Naive thymus-derived CD8-positive, alpha-beta T cell (primary cell): ENCODE data around the gene MRGPRX4. TPM values are rescaled to one million over a fixed set of nuclear protein-coding genes. Genes with fewer than 3 reads are reported as not detected.
"Not testable (repeated sequence)": the region's sequence is repeated elsewhere in the genome, so short reads cannot be mapped to it uniquely, and the experiment has no call there.

Experiments
- ATAC-seq, 2 donors: fragments of 150-1000 bp; cut with Tn5 transposase in 1 of 2; sonication (Bioruptor Pico), chemical (Tn5 transposase) in 1 of 2; 1 replicate in 1 of 2; 2 replicates in 1 of 2; pipeline ENCODE4 v1.10.0; 2021; ENCODE audit warnings: mild to moderate bottlenecking in 2 of 2, moderate library complexity in 2 of 2
- POLR2A ChIA-PET: fragments of 350-600 bp; sonication (Branson Sonifier 250); formaldehyde crosslinking; loops from one replicate; lab custom pipeline; 2021; ENCODE audit warnings: antibody characterized with exemption; lab: Charles Lee
- DNase-seq, 10 donors: peaks; one replicate each; pipeline versions ENCODE4 v3.0.0 to v3.0.0-alpha.2; 2020 to 2022
- H3K27ac Mint-ChIP-seq, 10 donors: one replicate each; pipeline ENCODE4 v1.8.0; 2020 to 2022; ENCODE audit warnings: mild to moderate bottlenecking in 10 of 10, mixed read lengths in 10 of 10, moderate library complexity in 4 of 10, inconsistent platforms in 1 of 10
- H3K27me3 Mint-ChIP-seq, 5 donors: one replicate each; pipeline ENCODE4 v1.8.0; 2021 to 2022; ENCODE audit warnings: mixed read lengths in 5 of 5
- H3K36me3 Mint-ChIP-seq, 3 donors: one replicate each; pipeline ENCODE4 v1.8.0; 2020 to 2022; ENCODE audit warnings: mixed read lengths in 3 of 3, mild to moderate bottlenecking in 2 of 3, inconsistent platforms in 1 of 3
- H3K4me1 Mint-ChIP-seq, 4 donors: one replicate each; pipeline ENCODE4 v1.8.0; 2021 to 2022; ENCODE audit warnings: mixed read lengths in 4 of 4
- H3K4me3 Mint-ChIP-seq, 10 donors: one replicate each; pipeline ENCODE4 v1.8.0; 2020 to 2022; ENCODE audit warnings: mild to moderate bottlenecking in 10 of 10, mixed read lengths in 10 of 10, moderate library complexity in 6 of 10, inconsistent platforms in 1 of 10
- H3K9me3 Mint-ChIP-seq, 9 donors: one replicate each; pipeline ENCODE4 v1.8.0; 2020 to 2022; ENCODE audit warnings: mixed read lengths in 9 of 9, mild to moderate bottlenecking in 3 of 9, inconsistent platforms in 1 of 9, moderate library complexity in 1 of 9
- polyA plus RNA-seq, 3 donors: library from polyadenylated mRNA; unstranded; fragments of 300-500 nt; fragmentation: Illumina TruSeq; gene quantifications; one replicate each; pipeline ENCODE4 v1.2.3, GENCODE V29; 2021
- total RNA-seq, 8 experiments: library from RNA in 2 of 8; stranded (reverse) in 2 of 8; gene quantifications; one replicate each; pipeline ENCODE4 v1.2.3 and lab custom pipeline; 2021 to 2026

The MRGPRX4 gene
- total RNA-seq, result not detected
- polyA plus RNA-seq, result not detected
- total RNA-seq (lab: John Stamatoyannopoulos, UW), result 0 reads per million in 6 experiments

DNA sequence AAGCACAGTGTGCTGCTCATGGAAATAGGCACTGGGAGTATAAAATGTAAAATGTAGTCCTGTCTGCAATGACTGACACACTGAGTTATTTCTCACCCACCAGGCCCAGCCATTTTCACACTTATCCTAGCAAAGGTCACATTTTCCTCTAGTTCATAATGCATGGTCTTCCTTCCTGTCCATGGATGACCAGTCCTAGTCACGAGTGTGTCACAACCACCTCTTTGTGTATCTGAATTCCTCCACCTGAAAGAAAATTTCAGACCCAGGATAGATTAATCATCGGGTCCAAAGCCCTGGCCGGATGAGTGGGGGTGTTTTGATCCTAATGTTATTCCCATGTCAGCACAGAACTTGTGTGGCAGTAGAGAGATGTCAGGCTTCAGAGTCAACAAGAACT lies at the start of gene MRGPRX4:
Gene MRGPRX4 (plus strand): TSS at position 172 of the 400 bp plus-strand sequence. CDS start 420 bp downstream, outside the sequence.
- POLR2A ChIA-PET, result no interaction called here

DNA sequence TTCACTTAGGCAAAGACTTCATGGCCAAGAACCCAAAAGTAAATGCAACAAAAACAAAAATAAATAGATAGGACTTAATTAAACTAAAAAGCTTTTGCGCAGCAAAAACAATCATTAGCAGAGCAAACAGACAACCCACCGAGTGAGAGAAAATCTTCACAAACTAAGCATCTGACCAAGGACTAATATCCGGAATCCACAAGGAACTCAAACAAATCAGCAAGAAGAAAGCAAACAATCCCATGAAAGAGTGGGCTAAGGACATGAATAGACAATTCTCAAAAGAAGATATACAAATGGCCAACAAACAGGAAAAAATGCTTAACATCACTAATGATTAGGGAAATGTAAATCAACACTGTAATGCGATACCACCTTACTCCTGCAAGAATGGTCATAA lies 41.5 kb upstream of the MRGPRX4 start:
- H3K36me3 Mint-ChIP-seq, ATAC-seq, H3K4me1 Mint-ChIP-seq, POLR2A ChIA-PET, H3K27ac Mint-ChIP-seq, DNase-seq, H3K9me3 Mint-ChIP-seq, H3K4me3 Mint-ChIP-seq: not testable (repeated sequence)
- peaks cover 29 to 80% (median 48%) of the 10 kb centered on the region in 5 donors for H3K27me3 Mint-ChIP-seq

More for the DNA sequence above, at the start of gene MRGPRX4:
- Mint-ChIP-seq H3K27me3 (peaks cover 14 to 38% (median 30%) of the 10 kb centered on the region in 5 donors), H3K27ac (no peak within 1 kb of the TSS), H3K36me3 (no peaks in the 10 kb centered on the region), H3K4me1 (no peaks in the 10 kb centered on the region), H3K9me3 (no peaks in the 10 kb centered on the region), H3K4me3 (no peak within 1 kb of the TSS)
- DNase-seq (no peak), ATAC-seq (no peak)

DNA sequence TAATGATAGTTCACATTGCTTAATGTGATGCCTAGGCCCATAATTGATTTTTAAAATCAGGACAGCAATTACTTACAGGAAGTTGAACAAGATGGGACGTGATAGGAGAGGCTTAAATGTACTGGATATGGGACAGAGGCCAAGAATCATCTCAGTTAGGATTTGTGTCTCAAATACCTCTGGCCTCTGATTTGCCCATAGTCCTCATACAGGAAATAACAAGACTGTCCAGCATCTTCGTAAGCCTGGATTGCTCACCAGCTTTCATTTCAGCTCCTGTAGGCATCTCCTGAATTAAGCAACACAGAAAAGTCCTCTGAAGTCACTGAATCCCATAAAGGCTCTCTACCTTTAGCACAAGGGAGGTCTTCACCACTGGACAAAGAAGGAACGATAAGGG lies 40.3 kb upstream of the MRGPRX4 start, which contains the start of gene MRGPRX3:
Gene MRGPRX3 (plus strand): TSS at position 231 of the 400 bp plus-strand sequence. CDS start 4,632 bp downstream, outside the sequence.
- POLR2A ChIA-PET, result no interaction called here
- Mint-ChIP-seq H3K4me1 (no peaks in the 10 kb centered on the region), H3K36me3 (peaks cover 0 to 3% (median 2%) of the 10 kb centered on the region in 3 donors), H3K9me3 (no peaks in the 10 kb centered on the region), H3K27me3 (peaks cover 26 to 81% (median 50%) of the 10 kb centered on the region in 5 donors), H3K27ac (no peak within 1 kb of the TSS), H3K4me3 (no peak within 1 kb of the TSS)
- ATAC-seq, result no peak
- DNase-seq, result no peak

DNA sequence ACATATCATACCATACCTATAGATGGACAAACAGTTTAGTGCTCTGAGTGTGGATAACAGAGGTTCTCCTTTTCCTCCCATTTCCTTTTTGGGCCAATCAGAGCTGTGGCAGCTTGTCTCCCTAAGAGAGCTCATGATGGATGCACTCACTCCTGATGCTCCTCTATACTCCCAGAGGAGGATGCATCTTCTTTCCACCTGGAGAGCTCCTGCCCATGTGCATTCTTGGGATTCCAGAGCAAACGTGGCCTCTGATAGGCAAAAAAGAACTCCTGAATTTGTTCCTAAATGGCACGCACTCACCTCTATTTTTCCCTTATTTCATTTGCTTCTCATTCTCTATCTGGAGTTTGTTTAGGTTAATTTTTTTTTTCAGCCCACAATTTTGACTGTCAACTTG lies 37.3 kb upstream of the MRGPRX4 start:
- DNase-seq, result no peak
- Mint-ChIP-seq H3K4me3 (no peak overlapping the region), H3K36me3 (no peaks in the 10 kb centered on the region), H3K4me1 (no peaks in the 10 kb centered on the region), H3K9me3 (peaks cover 0 to 2% (median 0%) of the 10 kb centered on the region in 9 donors), H3K27me3 (peaks cover 17 to 59% (median 38%) of the 10 kb centered on the region in 5 donors), H3K27ac (no peak overlapping the region)
- ATAC-seq, result no peak
- POLR2A ChIA-PET, result no interaction called here

DNA sequence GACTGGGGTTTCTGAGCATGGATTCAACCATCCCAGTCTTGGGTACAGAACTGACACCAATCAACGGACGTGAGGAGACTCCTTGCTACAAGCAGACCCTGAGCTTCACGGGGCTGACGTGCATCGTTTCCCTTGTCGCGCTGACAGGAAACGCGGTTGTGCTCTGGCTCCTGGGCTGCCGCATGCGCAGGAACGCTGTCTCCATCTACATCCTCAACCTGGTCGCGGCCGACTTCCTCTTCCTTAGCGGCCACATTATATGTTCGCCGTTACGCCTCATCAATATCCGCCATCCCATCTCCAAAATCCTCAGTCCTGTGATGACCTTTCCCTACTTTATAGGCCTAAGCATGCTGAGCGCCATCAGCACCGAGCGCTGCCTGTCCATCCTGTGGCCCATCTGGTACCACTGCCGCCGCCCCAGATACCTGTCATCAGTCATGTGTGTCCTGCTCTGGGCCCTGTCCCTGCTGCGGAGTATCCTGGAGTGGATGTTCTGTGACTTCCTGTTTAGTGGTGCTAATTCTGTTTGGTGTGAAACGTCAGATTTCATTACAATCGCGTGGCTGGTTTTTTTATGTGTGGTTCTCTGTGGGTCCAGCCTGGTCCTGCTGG lies 35.3 kb upstream of the MRGPRX4 start:
- no peaks in the 10 kb centered on the region for H3K4me1 Mint-ChIP-seq
- no peak for DNase-seq
- peak overlapping the region in 1 of 10 donors; percentile 54 for H3K27ac Mint-ChIP-seq
- H3K9me3 Mint-ChIP-seq, result peaks cover 0 to 2% (median 0%) of the 10 kb centered on the region in 9 donors
- no peak overlapping the region for H3K4me3 Mint-ChIP-seq
- no peaks in the 10 kb centered on the region for H3K36me3 Mint-ChIP-seq
- POLR2A ChIA-PET, result no interaction called here
- no peak for ATAC-seq
- peaks cover 22 to 59% (median 41%) of the 10 kb centered on the region in 5 donors for H3K27me3 Mint-ChIP-seq

DNA sequence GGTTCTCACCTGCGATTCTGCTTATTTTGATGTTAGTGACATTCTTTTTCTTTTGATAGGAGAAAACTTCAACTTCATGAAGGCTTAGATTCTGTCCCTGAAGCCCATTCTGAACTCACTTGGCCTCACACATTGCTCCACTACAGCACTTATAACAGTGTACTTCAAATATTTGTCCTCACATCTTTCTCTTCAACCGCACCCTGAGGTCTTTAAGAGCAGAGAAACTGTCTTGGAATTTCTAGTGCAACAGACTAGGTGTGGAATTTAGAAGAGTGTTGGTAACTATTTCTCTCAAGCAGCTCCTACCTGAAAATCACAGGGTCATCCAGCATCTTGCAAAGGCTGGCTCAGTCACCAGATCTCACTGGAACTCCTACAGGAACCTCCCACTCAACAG lies 32.5 kb upstream of the MRGPRX4 start:
- Mint-ChIP-seq H3K9me3 (peaks cover 0 to 2% (median 0%) of the 10 kb centered on the region in 9 donors), H3K4me1 (no peaks in the 10 kb centered on the region), H3K27me3 (peaks cover 21 to 57% (median 50%) of the 10 kb centered on the region in 5 donors), H3K4me3 (no peak overlapping the region), H3K27ac (no peak overlapping the region), H3K36me3 (no peaks in the 10 kb centered on the region)
- DNase-seq (no peak), ATAC-seq (no peak)
- POLR2A ChIA-PET, result no interaction called here

DNA sequence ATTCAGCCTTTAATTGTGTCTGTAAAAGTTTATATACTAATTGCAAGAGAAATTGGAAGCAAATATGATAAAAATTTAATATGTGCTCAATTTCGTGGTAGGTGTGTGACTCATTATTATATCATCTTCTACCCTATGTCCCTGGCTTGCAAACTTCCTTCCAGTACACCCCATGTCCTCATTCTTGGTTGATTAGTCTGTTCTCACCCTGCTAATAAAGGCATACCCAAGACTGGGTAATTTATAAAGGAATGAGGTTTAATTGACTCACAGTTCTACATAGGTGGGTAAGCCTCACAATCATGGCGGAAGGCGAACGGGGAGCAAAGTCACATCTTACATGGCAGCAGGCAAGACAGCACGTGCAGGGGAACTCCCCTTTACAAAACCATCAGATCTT lies 28.4 kb upstream of the MRGPRX4 start:
- Mint-ChIP-seq H3K27ac (no peak overlapping the region), H3K36me3 (no peaks in the 10 kb centered on the region), H3K4me1 (peaks cover 0 to 3% (median 0%) of the 10 kb centered on the region in 4 donors), H3K9me3 (peaks cover 0 to 2% (median 0%) of the 10 kb centered on the region in 9 donors), H3K4me3 (no peak overlapping the region), H3K27me3 (peaks cover 23 to 61% (median 41%) of the 10 kb centered on the region in 5 donors)
- ATAC-seq (no peak), DNase-seq (no peak)
- POLR2A ChIA-PET, result no interaction called here

DNA sequence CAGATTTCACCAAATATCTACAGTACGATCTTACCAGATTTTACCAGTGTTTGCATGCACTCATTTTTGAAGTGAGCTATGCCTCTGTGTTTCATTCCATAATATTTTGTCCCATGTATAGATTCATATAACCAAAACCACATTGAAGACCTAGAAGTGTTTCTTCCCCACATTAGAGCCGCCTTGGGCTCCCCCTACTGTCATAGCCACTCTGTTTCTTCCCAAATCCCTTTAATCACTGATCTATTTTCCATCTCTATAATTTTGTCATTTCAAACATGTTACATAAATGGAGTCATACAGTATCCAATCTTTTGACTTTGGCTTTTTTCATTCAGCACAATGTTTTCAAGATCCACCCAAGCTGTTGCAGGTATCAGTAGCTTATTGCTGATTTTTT lies 27.6 kb upstream of the MRGPRX4 start:
- ATAC-seq (no peak), DNase-seq (no peak)
- H3K36me3 Mint-ChIP-seq, result no peaks in the 10 kb centered on the region
- peaks cover 0 to 2% (median 0%) of the 10 kb centered on the region in 9 donors for H3K9me3 Mint-ChIP-seq
- no peak overlapping the region for H3K27ac Mint-ChIP-seq
- H3K27me3 Mint-ChIP-seq, result peaks cover 23 to 64% (median 37%) of the 10 kb centered on the region in 5 donors
- POLR2A ChIA-PET, result no interaction called here
- peaks cover 0 to 3% (median 0%) of the 10 kb centered on the region in 4 donors for H3K4me1 Mint-ChIP-seq
- no peak overlapping the region for H3K4me3 Mint-ChIP-seq

DNA sequence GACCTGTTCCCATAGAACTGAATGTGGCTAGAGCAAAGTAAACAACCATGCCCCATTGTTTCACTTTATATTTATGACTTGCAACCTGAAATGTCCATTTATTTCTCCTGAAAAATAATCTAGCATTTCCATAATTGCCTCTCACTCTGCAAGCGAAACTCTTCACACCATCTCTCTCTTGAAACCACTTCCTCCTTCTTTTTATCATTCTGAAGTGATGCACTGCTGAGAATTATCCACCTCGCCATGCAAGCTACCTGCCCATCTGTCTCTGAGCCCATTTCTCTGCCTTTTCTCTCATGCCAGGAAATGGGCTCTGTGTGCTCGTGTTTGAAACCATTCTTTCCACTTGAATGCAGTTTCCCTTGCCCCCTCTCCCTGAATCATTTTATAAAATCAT lies 26.8 kb upstream of the MRGPRX4 start:
- DNase-seq, result no peak
- H3K27me3 Mint-ChIP-seq, result peaks cover 25 to 69% (median 32%) of the 10 kb centered on the region in 5 donors

DNA sequence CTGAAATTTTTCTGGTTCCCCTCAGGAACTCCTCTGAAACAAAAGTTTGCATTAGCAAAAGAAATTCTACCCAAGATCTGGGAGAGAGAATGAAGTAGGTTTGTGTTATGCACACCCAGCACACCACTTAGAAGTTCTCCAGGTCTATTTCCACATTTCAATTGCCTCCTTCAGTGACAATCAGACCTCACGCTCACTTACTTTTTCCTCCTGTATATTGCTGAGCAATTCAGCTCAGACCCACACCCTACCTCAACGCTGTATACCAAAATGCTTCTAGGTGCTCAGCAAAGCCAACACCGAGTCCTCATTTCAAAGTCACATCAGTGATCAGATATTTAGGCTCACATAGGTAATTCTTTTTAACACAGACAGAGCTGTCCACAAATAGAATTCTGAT lies 21.1 kb upstream of the MRGPRX4 start:
- no peak overlapping the region for H3K27ac Mint-ChIP-seq
- POLR2A ChIA-PET, result no interaction called here
- DNase-seq (no peak), ATAC-seq (no peak)
- H3K9me3 Mint-ChIP-seq, result peaks cover 0 to 7% (median under 1%) of the 10 kb centered on the region in 9 donors
- no peaks in the 10 kb centered on the region for H3K4me1 Mint-ChIP-seq
- peaks cover 17 to 56% (median 26%) of the 10 kb centered on the region in 5 donors for H3K27me3 Mint-ChIP-seq
- H3K4me3 Mint-ChIP-seq, result no peak overlapping the region
- peaks cover 0 to 3% (median 0%) of the 10 kb centered on the region in 3 donors for H3K36me3 Mint-ChIP-seq

More for the DNA sequence above, 26.8 kb upstream of the MRGPRX4 start:
- POLR2A ChIA-PET, result no interaction called here
- ATAC-seq, result no peak
- Mint-ChIP-seq H3K4me1 (peaks cover 0 to 3% (median 0%) of the 10 kb centered on the region in 4 donors), H3K4me3 (no peak overlapping the region), H3K9me3 (peaks cover 0 to 2% (median 0%) of the 10 kb centered on the region in 9 donors), H3K36me3 (no peaks in the 10 kb centered on the region), H3K27ac (peak overlapping the region in 2 of 10 donors; percentile 8 to 68)

DNA sequence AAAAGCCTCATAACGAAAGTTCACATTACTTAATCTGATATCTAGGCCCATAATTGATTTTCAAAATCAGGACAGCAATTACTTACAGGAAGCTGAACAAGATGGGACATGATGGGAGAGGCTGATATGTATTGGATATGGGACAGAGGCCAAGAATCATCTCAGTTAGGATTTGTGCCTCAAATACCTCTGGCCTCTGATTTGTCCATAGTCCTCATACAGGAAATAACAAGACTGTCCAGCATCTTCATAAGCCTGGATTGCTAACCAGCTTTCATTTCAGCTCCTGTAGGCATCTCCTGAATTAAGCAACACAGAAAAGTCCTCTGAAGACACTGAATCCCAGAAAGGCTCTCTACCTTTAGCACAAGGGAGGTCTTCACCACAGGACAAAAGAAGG lies 4.3 kb upstream of the MRGPRX4 start:
- DNase-seq, result no peak
- no peak overlapping the region for H3K27ac Mint-ChIP-seq
- H3K4me3 Mint-ChIP-seq, result no peak overlapping the region
- no peak for ATAC-seq
- peaks cover 0 to 6% (median 0%) of the 10 kb centered on the region in 3 donors for H3K36me3 Mint-ChIP-seq
- H3K9me3 Mint-ChIP-seq, result peaks cover 0 to 8% (median 2%) of the 10 kb centered on the region in 9 donors
- peaks cover 6 to 25% (median 13%) of the 10 kb centered on the region in 5 donors for H3K27me3 Mint-ChIP-seq
- peaks cover 0 to 2% (median 0%) of the 10 kb centered on the region in 4 donors for H3K4me1 Mint-ChIP-seq
- POLR2A ChIA-PET, result no interaction called here

DNA sequence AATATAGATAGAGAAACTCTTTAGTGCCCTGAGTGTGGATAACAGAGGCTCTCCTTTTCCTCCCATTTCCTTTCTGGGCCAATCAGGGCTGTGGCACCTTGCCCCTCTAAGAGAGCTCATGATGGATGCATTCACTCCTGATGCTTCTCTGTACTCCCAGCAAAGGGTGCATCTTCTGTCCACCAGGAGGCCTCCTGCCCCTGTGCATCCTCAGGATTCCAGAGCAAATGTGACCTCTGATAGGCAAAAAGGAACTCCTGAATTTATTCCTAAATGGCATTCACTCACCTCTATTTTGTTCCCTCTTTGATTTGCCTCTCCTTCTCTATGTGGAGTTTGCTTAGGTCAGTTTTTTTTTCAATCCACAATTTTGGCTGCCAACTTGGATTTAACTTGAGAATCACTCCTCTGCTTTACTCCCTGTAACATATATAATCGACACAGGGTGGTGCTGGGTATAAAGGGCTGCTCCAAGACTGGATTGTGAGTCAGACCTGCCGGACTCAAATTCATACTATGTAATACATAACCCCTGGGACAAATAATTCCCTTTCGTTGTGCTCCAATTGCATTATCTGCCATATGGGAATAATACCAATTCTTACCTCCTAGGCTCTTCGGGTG lies 1.1 kb upstream of the MRGPRX4 start:
- no peak overlapping the region for H3K27ac Mint-ChIP-seq
- no peaks in the 10 kb centered on the region for H3K4me1 Mint-ChIP-seq
- peaks cover 0 to 3% (median 0%) of the 10 kb centered on the region in 9 donors for H3K9me3 Mint-ChIP-seq
- H3K4me3 Mint-ChIP-seq, result no peak overlapping the region
- ATAC-seq (no peak), DNase-seq (no peak)
- no peaks in the 10 kb centered on the region for H3K36me3 Mint-ChIP-seq
- POLR2A ChIA-PET, result no interaction called here
- H3K27me3 Mint-ChIP-seq, result peaks cover 12 to 32% (median 26%) of the 10 kb centered on the region in 5 donors

DNA sequence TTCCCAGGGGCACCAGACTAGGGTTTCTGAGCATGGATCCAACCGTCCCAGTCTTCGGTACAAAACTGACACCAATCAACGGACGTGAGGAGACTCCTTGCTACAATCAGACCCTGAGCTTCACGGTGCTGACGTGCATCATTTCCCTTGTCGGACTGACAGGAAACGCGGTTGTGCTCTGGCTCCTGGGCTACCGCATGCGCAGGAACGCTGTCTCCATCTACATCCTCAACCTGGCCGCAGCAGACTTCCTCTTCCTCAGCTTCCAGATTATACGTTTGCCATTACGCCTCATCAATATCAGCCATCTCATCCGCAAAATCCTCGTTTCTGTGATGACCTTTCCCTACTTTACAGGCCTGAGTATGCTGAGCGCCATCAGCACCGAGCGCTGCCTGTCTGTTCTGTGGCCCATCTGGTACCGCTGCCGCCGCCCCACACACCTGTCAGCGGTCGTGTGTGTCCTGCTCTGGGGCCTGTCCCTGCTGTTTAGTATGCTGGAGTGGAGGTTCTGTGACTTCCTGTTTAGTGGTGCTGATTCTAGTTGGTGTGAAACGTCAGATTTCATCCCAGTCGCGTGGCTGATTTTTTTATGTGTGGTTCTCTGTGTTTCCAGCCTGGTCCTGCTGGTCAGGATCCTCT lies 709 bp downstream of the MRGPRX4 start:
- DNase-seq, result no peak
- no peaks in the 10 kb centered on the region for H3K36me3 Mint-ChIP-seq
- no peak overlapping the region for H3K27ac Mint-ChIP-seq
- no peaks in the 10 kb centered on the region for H3K4me1 Mint-ChIP-seq
- POLR2A ChIA-PET, result no interaction called here
- peaks cover 14 to 44% (median 35%) of the 10 kb centered on the region in 5 donors for H3K27me3 Mint-ChIP-seq
- ATAC-seq, result no peak
- H3K9me3 Mint-ChIP-seq, result no peaks in the 10 kb centered on the region
- H3K4me3 Mint-ChIP-seq, result no peak overlapping the region
